Esophagus muscularis mucosa (tissue), 3 donors: ENCODE results near the gene RUNX1.

Source experiments
- CTCF ChIP-seq, 3 experiments: fragments of 200-600 bp in 2 of 3; fragments of 450-650 bp in 1 of 3; sonication (generic) in 2 of 3; IDR thresholded peaks; one replicate each; pipeline ENCODE4 v1.5.1; 2017 to 2019; ENCODE audit warnings: antibody characterized with exemption in 3 of 3, mild to moderate bottlenecking in 2 of 3, moderate library complexity in 1 of 3
- POLR2A ChIP-seq: fragments of 450-650 bp; IDR thresholded peaks from one replicate; pipeline ENCODE4 v1.6.1; 2017; ENCODE audit warnings: antibody characterized with exemption, moderate library complexity, mild to moderate bottlenecking, low read depth
- POLR2AphosphoS5 ChIP-seq, 2 donors: sonication (generic); formaldehyde crosslinking; IDR thresholded peaks; one replicate each; pipeline ENCODE4 v1.6.1; 2017; ENCODE audit warnings: antibody characterized with exemption in 2 of 2

- TF ChIP-seq CTCF (IDR thresholded peaks at IDR 0.05) (no peak), POLR2A (no peak), POLR2AphosphoS5 (IDR thresholded peaks at IDR 0.05) (no peak)
Observed at GRCh38 chr21:35096959-35097358, 47.9 kb upstream of the RUNX1 start.
